Calu3 (cell line): ENCODE data around the gene SDR42E2. TPM values are rescaled to one million over a fixed set of nuclear protein-coding genes. Genes with fewer than 3 reads are reported as not detected.
"Not testable (repeated sequence)": the region's sequence is repeated elsewhere in the genome, so short reads cannot be mapped to it uniquely, and the experiment has no call there.

Source experiments
- BruUV-seq: library from RNA; stranded (reverse); fragments of 400-500 nt; replicated peaks from 2 replicates; lab custom pipeline; 2021; lab: Mats Ljungman, UMichigan
- CTCF ChIA-PET: fragments of 300-600 bp; sonication (Branson Sonifier 250); formaldehyde crosslinking; loops from one replicate; lab custom pipeline; 2022; ENCODE audit warnings: antibody characterized with exemption; lab: Charles Lee
- DNase-seq: peaks from one replicate; pipeline ENCODE4 v3.0.0; 2022
- H3K27ac Mint-ChIP-seq: one replicate; pipeline ENCODE4 v1.8.0; 2022; ENCODE audit warnings: mixed read lengths; ENCODE audit not compliant: unreplicated experiment
- H3K27me3 Mint-ChIP-seq: one replicate; pipeline ENCODE4 v1.8.0; 2022; ENCODE audit warnings: mixed read lengths; ENCODE audit not compliant: unreplicated experiment
- H3K36me3 Mint-ChIP-seq: one replicate; pipeline ENCODE4 v1.8.0; 2022; ENCODE audit warnings: mild to moderate bottlenecking, moderate library complexity, mixed read lengths; ENCODE audit not compliant: insufficient read depth, unreplicated experiment
- H3K4me1 Mint-ChIP-seq: one replicate; pipeline ENCODE4 v1.8.0; 2022; ENCODE audit warnings: mild to moderate bottlenecking, low read depth, mixed read lengths; ENCODE audit not compliant: unreplicated experiment
- H3K4me3 Mint-ChIP-seq: one replicate; pipeline ENCODE4 v1.8.0; 2022; ENCODE audit warnings: mild to moderate bottlenecking, low read depth, moderate library complexity, mixed read lengths; ENCODE audit not compliant: unreplicated experiment
- H3K9me3 Mint-ChIP-seq: one replicate; pipeline ENCODE4 v1.8.0; 2022; ENCODE audit warnings: low read depth, mixed read lengths; ENCODE audit not compliant: unreplicated experiment
- CTCF ChIP-seq: fragments of 200-600 bp; IDR thresholded peaks from one replicate; pipeline ENCODE4 v1.8.0; 2022; ENCODE audit warnings: antibody characterized with exemption; ENCODE audit not compliant: unreplicated experiment
- intact Hi-C: fragments of 100-400 bp; cut with micrococcal nuclease; formaldehyde crosslinking; loops from one replicate; pipeline ENCODE4 v1.10.0; 2022; ENCODE audit not compliant: unreplicated experiment
- total RNA-seq: library from RNA; stranded (reverse); gene quantifications from 2 replicates; pipeline ENCODE4 v1.2.3, GENCODE V29; 2022

SDR42E2 gene
- total RNA-seq, 1 experiment from 2014 or later = not detected

DNA sequence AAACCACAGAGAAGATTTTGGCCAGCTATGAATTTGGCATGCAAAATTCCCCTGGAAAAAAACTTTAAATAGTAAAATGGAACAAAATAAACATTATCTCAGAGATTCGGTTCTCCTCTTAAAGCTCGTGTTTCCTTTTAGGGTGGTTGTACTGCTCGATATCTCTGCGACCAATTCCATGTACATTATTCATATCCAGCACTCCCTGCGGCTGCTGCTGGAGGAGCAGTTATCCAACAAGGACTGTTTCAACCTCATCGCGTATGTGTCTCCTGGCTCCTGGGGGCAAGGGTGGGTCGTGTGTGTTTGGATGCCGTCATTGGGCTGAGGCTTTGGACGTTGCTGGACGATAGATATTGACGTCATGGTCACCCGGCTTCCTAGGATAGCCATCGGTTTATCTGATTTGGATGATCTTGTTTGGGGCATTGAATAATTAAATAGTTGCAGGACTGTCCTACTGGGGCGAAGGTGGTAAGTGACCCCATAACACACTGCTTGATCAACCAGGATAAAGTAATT, 36.2 kb upstream of the SDR42E2 start:
- Mint-ChIP-seq H3K4me1 (no peaks in the 10 kb centered on the region), H3K27ac (no peak overlapping the region), H3K36me3 (no peaks in the 10 kb centered on the region), H3K9me3 (peaks cover 8% of the 10 kb centered on the region), H3K27me3 (peaks cover 61% of the 10 kb centered on the region), H3K4me3 (no peak overlapping the region)
- no peak for DNase-seq
- no peak for TF ChIP-seq CTCF
- intact Hi-C loops = no loop called here
- BruUV-seq = no TSS peak
- CTCF ChIA-PET = no interaction called here

GRCh38 chr16:22128537-22128936, 33.8 kb upstream of the SDR42E2 start:
- CTCF ChIA-PET, H3K4me1 Mint-ChIP-seq, H3K4me3 Mint-ChIP-seq, DNase-seq, BruUV-seq, H3K36me3 Mint-ChIP-seq, intact Hi-C loops, H3K9me3 Mint-ChIP-seq, H3K27ac Mint-ChIP-seq: not testable (repeated sequence)
- H3K27me3 Mint-ChIP-seq = peaks cover 37% of the 10 kb centered on the region

DNA sequence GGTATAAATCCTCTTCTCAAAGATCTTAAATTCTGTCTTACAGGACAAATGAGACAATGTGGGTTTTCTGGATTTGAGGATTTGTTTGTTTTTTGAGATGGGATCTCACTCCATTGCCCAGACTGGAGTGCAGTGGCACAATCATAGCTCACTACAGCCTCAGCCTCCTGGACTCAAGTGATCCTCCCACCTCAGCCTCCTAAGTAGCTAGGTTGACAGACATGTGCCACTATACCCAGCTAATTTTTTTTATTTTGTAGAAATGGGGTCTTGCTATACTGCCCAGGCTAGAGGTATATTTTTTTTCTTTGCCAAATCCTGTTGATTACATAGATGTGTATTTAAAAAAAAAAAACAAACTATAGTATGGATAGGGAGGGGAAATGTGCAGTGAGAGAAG, 31.8 kb upstream of the SDR42E2 start:
- TF ChIP-seq CTCF = no peak
- CTCF ChIA-PET = interaction anchor here (0.9 kb wide), 1 partner anchor 58 kb away, joined by 3 read pairs; no protein-coding TSS in a partner anchor
- no TSS peak for BruUV-seq
- Mint-ChIP-seq H3K27me3 (peaks cover 51% of the 10 kb centered on the region), H3K36me3 (no peaks in the 10 kb centered on the region), H3K9me3 (peaks cover 5% of the 10 kb centered on the region), H3K4me1 (no peaks in the 10 kb centered on the region), H3K27ac (no peak overlapping the region), H3K4me3 (no peak overlapping the region)
- intact Hi-C loops = no loop called here
- DNase-seq = no peak

GRCh38 chr16:22132801-22133200, 29.5 kb upstream of the SDR42E2 start:
- no peak for DNase-seq
- no peak overlapping the region for H3K27ac Mint-ChIP-seq
- no peaks in the 10 kb centered on the region for H3K4me1 Mint-ChIP-seq
- peaks cover 67% of the 10 kb centered on the region for H3K27me3 Mint-ChIP-seq
- TF ChIP-seq CTCF = no peak
- H3K9me3 Mint-ChIP-seq = peaks cover 5% of the 10 kb centered on the region
- BruUV-seq = no TSS peak
- CTCF ChIA-PET = interaction anchor here (0.7 kb wide), 1 partner anchor 321 kb away, joined by 4 read pairs; no protein-coding TSS in a partner anchor
- no peaks in the 10 kb centered on the region for H3K36me3 Mint-ChIP-seq
- intact Hi-C loops = no loop called here
- H3K4me3 Mint-ChIP-seq = no peak overlapping the region

GRCh38 chr16:22138482-22138881, 23.8 kb upstream of the SDR42E2 start:
- peaks cover 89% of the 10 kb centered on the region for H3K27me3 Mint-ChIP-seq
- no TSS peak for BruUV-seq
- DNase-seq = no peak
- no peaks in the 10 kb centered on the region for H3K4me1 Mint-ChIP-seq
- H3K36me3 Mint-ChIP-seq = no peaks in the 10 kb centered on the region
- intact Hi-C loops = no loop called here
- CTCF ChIA-PET = no interaction called here
- no peaks in the 10 kb centered on the region for H3K9me3 Mint-ChIP-seq
- no peak overlapping the region for H3K4me3 Mint-ChIP-seq
- TF ChIP-seq CTCF = no peak
- no peak overlapping the region for H3K27ac Mint-ChIP-seq
